Heart left ventricle (tissue), 16 donors: ENCODE data around the gene NXT2. TPM values are rescaled to one million over a fixed set of nuclear protein-coding genes. Genes with fewer than 3 reads are reported as not detected.

Source experiments
- ATAC-seq, 4 donors: fragments of 200-7000 bp; cut with Tn5 transposase; one replicate each; pipeline ENCODE4 v1.9.1; 2020 to 2022; ENCODE audit warnings: moderate library complexity in 4 of 4, mild to moderate bottlenecking in 3 of 4, moderate number of reproducible peaks in 1 of 4
- DNase-seq, 5 donors: peaks; one replicate each; pipeline ENCODE4 v3.0.0-alpha.2; 2020
- H3K27ac ChIP-seq, 12 donors: fragments of 200-600 bp; sonication (generic) in 4 of 12; one replicate each; pipeline versions ENCODE4 v1.5.0 to v1.8.0; 2016 to 2022; ENCODE audit warnings: mild to moderate bottlenecking in 2 of 12
- H3K27me3 ChIP-seq, 9 donors: fragments of 200-600 bp; sonication (generic) in 2 of 9; one replicate each; pipeline versions ENCODE4 v1.5.1 to v1.8.0; 2016 to 2022; ENCODE audit warnings: mild to moderate bottlenecking in 3 of 9
- H3K36me3 ChIP-seq, 9 donors: fragments of 200-600 bp; sonication (generic) in 2 of 9; one replicate each; pipeline versions ENCODE4 v1.5.0 to v1.8.0; 2018 to 2022; ENCODE audit warnings: mild to moderate bottlenecking in 2 of 9
- H3K4me1 ChIP-seq, 12 donors: fragments of 200-600 bp; sonication (generic) in 4 of 12; one replicate each; pipeline versions ENCODE4 v1.5.0 to v1.8.0; 2016 to 2022; ENCODE audit warnings: mild to moderate bottlenecking in 3 of 12
- H3K4me3 ChIP-seq, 12 donors: fragments of 200-600 bp; sonication (generic) in 4 of 12; one replicate each; pipeline versions ENCODE4 v1.5.0 to v1.8.0; 2017 to 2022; ENCODE audit warnings: mild to moderate bottlenecking in 9 of 12, moderate library complexity in 4 of 12
- H3K9me3 ChIP-seq, 12 donors: fragments of 200-600 bp; sonication (generic) in 4 of 12; one replicate each; pipeline versions ENCODE4 v1.5.0 to v1.8.0; 2016 to 2022; ENCODE audit warnings: mild to moderate bottlenecking in 1 of 12
- POLR2A ChIP-seq, 2 donors: fragments of 450-650 bp; IDR thresholded peaks; one replicate each; pipeline ENCODE4 v1.6.1; 2017; ENCODE audit warnings: antibody characterized with exemption in 2 of 2, mild to moderate bottlenecking in 2 of 2, moderate library complexity in 2 of 2
- WGBS, 4 donors: extraction: QIAGEN DNeasy Blood & Tissue Kit in 2 of 4; methylation state at CpG; one replicate each; pipeline versions ENCODE4 v1.1.5 to v1.1.7; 2013 to 2018; 5-methylcytosine and 5-hydroxymethylcytosine counted together
- intact Hi-C, 10 donors: fragments of 100-400 bp; cut with DNase I; formaldehyde crosslinking; loops; one replicate each; pipeline versions ENCODE4 v1.11.1 to v1.14.2; 2022
- polyA plus RNA-seq, 2 donors: library from polyadenylated mRNA; stranded (reverse); fragments of 200-250 nt; gene quantifications; one replicate each; pipeline ENCODE4 v1.2.3, GENCODE V29; 2013
- total RNA-seq, 9 donors: library from RNA; depleted of rRNA in 2 of 9; stranded (reverse); fragments of >200 nt in 2 of 9; fragmentation: NEBNext Ultra II Directional in 3 of 9; extraction: Animal tissue kit (Norgen Biotek cat#: 25700) in 3 of 9; gene quantifications; one replicate each; pipeline versions ENCODE4 v1.1.0 to v1.2.4, GENCODE V29; 2016 to 2023
- TF ChIP-seq, protein P1 (sequence below), 12 donors: fragments of 200-600 bp; sonication (generic) in 4 of 12; IDR thresholded peaks; one replicate each; pipeline versions ENCODE4 v1.5.0 to v1.8.0; 2018 to 2022; ENCODE audit warnings: antibody characterized with exemption in 12 of 12, mild to moderate bottlenecking in 5 of 12
- donor health status: ischemic (EF 13 %, LVEDD 7.1; RV severe dilation, severe dysfunction).
- donor health status: healthy with polysubstance abuse.
- donor health status: DM: no; HTN: yes; CAD: no.
- donor health status: DM: no; HTN: no; CAD: no.
- donor health status: ischemic (EF 25% LVEDD 6.9; RV normal size, moderate dysfunction).
- donor health status: ischemic (EF 25% LVEDD 5.7; RV mildly dilated, moderate dysfunction).
- donor health status: healthy.
- donor health status: DM: yes; HTN: yes; CAD: no.
- donor health status: ischemic (EF 35%, LVEDD 5.7; RV mildly dilated, moderate dysfunction).
- donor health status: nonischemic (EF 11% LVEDD 7.7; RV severe dilation, severe dysfunction).
- donor health status: DM: yes; HTN: yes; CAD: no.
- donor health status: PGD.
- donor health status: ischemic (EF 29% LVEDD 5.4; RV normal size, mild dysfunction).
- donor health status: nonischemic (EF 23%, LVEDD 6.1; RV moderate dilation, normal function).

NXT2 gene
- total and polyA plus RNA-seq, 11 donors = 1.0 to 5.1 (median 1.7) TPM

DNA sequence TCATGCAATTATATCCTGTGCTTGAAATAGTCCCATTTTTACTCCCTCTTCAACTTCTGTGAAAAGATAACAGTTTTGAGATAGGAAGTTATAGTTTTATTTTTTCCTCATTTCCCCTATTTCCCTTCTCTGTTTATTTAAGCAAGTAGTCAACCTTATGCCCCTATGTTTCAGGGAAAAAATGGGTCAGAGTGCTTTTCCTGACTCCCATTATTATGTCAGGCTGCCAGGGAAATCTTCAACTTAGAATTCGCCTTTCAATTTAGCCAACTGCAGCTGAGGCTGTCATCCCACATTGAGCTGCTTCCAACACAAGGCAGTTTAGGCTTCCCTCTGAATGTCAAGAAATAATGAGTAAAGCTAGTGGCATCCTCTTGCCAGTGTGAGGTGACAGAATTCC, 42.3 kb downstream of the NXT2 start:
- no peak for TF ChIP-seq POLR2A (IDR thresholded peaks at IDR 0.05)
- TF ChIP-seq, protein P1, sequence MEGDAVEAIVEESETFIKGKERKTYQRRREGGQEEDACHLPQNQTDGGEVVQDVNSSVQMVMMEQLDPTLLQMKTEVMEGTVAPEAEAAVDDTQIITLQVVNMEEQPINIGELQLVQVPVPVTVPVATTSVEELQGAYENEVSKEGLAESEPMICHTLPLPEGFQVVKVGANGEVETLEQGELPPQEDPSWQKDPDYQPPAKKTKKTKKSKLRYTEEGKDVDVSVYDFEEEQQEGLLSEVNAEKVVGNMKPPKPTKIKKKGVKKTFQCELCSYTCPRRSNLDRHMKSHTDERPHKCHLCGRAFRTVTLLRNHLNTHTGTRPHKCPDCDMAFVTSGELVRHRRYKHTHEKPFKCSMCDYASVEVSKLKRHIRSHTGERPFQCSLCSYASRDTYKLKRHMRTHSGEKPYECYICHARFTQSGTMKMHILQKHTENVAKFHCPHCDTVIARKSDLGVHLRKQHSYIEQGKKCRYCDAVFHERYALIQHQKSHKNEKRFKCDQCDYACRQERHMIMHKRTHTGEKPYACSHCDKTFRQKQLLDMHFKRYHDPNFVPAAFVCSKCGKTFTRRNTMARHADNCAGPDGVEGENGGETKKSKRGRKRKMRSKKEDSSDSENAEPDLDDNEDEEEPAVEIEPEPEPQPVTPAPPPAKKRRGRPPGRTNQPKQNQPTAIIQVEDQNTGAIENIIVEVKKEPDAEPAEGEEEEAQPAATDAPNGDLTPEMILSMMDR (IDR thresholded peaks at IDR 0.05) = no peak
- Histone ChIP-seq H3K9me3 (no peaks in the 10 kb centered on the region), H3K27me3 (peaks cover 0 to 32% (median 0%) of the 10 kb centered on the region in 9 donors), H3K4me1 (no peaks in the 10 kb centered on the region), H3K4me3 (no peak overlapping the region), H3K27ac (no peak overlapping the region), H3K36me3 (no peaks in the 10 kb centered on the region)
- intact Hi-C loops = no loop called here
- ATAC-seq (no peak), DNase-seq (no peak)
- WGBS, 4 donors = 54 to 68% (median 60%) methylated on average over 1 of the region's 1 CpG

DNA sequence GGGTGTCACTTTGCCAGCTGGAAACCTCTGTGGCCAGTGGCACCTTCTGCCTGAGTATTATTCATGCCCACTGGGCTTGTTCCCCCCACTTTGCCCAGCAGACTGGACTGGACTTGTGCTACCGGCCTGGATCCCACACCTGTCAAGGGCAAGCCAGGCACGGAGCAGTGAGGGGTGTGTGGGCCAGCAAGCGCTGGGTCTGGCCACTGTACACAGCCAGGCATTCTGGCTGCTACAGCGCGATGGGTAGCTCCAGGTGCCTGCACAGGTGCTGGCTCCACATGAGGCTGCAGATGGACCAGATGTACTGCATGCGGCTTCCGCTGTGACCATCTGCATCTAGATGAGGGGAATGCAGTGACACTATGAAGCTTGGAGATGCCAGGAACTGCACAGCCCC, 48.8 kb downstream of the NXT2 start:
- no peak overlapping the region for H3K27ac ChIP-seq
- H3K4me3 ChIP-seq = no peak overlapping the region
- H3K36me3 ChIP-seq = no peaks in the 10 kb centered on the region
- no peak for DNase-seq
- no peaks in the 10 kb centered on the region for H3K4me1 ChIP-seq
- no peaks in the 10 kb centered on the region for H3K9me3 ChIP-seq
- intact Hi-C loops = no loop called here
- TF ChIP-seq, protein P1 (IDR thresholded peaks at IDR 0.05) = no peak
- TF ChIP-seq POLR2A (IDR thresholded peaks at IDR 0.05) = no peak
- no peak for ATAC-seq
- WGBS, 4 donors = 87 to 92% (median 90%) methylated on average over 5 to 7 of the region's 7 CpGs
- H3K27me3 ChIP-seq = peaks cover 0 to 27% (median 0%) of the 10 kb centered on the region in 9 donors

DNA sequence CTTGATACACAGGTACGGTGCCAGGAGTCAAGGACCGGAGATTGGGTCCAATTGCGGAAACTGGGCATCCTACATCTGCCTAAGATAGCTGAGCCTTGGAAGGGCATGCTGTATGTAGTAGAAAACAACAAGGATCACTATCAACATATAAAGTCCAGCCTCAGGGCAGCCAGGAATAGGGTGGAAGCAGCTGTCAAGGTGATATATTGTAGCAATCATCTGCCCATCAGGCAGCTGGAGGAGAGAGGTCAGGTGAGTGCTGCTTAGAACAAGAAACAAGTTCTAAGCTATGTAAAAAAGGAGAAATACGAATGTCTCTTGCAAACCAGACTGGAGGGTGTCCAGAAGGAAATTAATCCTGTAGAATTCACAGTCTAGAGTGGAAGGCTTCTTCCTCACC, 53.5 kb downstream of the NXT2 start:
- no peak for DNase-seq
- Histone ChIP-seq H3K27me3 (peaks cover 0 to 12% (median 0%) of the 10 kb centered on the region in 9 donors), H3K36me3 (no peaks in the 10 kb centered on the region), H3K4me1 (no peaks in the 10 kb centered on the region), H3K4me3 (no peak overlapping the region), H3K9me3 (no peaks in the 10 kb centered on the region), H3K27ac (no peak overlapping the region)
- no peak for TF ChIP-seq POLR2A (IDR thresholded peaks at IDR 0.05)
- WGBS, 4 donors = 46 to 69% (median 61%) methylated on average over 4 of the region's 4 CpGs
- no peak for ATAC-seq
- intact Hi-C loops = no loop called here

Other genes starting within 250 kb of the NXT2 start
- not detected for gene GUCY2F, start 54.8 kb upstream of the NXT2 start, total RNA-seq
- not detected for gene GUCY2F, start 54.8 kb upstream of the NXT2 start, polyA plus RNA-seq
- under 1 TPM in 8 of 9 donors, not detected in 1; 0.18 to 0.61 (median 0.27) TPM for gene KCNE5, start 88.3 kb downstream of the NXT2 start, total RNA-seq
- gene KCNE5, start 88.3 kb downstream of the NXT2 start, polyA plus RNA-seq = under 1 TPM; 0.11 to 0.39 TPM
- gene ACSL4, start 196.4 kb downstream of the NXT2 start, total RNA-seq = 10 to 100 TPM; 25.6 to 68.7 (median 58.3) TPM
- 10 to 100 TPM; 11.7 to 54.7 TPM for gene ACSL4, start 196.4 kb downstream of the NXT2 start, polyA plus RNA-seq